Activated gamma-delta T cell (primary cell): ENCODE results near the gene ALPP.
"Not testable (repeated sequence)": the region's sequence is repeated elsewhere in the genome, so short reads cannot be mapped to it uniquely, and the experiment has no call there.

ENCODE experiments used
- DNase-seq: peaks from one replicate; lab custom pipeline; 2025; lab: John Stamatoyannopoulos, UW

Gene ALPP

DNA sequence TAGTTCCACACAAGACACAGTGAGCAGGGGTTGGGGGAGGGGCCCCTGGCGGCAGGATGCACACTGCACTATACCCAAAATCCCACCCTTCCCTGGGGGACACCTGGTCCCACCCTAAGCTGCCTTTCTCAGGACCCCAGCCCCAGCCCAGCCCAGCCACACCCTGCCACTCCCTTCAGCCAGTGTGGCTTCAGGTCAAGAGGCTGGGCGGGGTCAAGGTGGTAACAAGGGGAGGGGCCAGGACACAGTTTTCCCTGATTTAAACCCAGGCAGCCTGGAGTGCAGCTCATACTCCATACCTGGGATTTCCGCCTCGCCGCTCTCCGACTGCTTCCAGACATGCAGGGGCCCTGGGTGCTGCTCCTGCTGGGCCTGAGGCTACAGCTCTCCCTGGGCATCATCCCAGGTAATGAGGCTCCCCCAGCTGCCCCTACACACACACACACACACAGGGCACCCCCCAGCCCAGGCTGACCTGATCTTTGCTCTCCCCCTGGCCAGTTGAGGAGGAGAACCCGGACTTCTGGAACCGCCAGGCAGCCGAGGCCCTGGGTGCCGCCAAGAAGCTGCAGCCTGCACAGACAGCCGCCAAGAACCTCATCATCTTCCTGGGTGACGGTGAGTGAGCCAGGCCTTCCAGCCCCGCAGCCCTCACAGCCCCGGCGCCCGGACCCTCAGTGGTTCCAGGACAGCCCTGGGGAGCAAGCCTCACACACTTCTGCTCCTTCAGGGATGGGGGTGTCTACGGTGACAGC, 28.2 kb downstream of the ALPP start, which contains the start of gene ALPG:
Gene ALPG, plus strand, starts transcription at position 289 of the 755 bp plus-strand sequence. Its CDS starts 51 bp downstream, at position 340.
- DNase-seq: no peak

DNA sequence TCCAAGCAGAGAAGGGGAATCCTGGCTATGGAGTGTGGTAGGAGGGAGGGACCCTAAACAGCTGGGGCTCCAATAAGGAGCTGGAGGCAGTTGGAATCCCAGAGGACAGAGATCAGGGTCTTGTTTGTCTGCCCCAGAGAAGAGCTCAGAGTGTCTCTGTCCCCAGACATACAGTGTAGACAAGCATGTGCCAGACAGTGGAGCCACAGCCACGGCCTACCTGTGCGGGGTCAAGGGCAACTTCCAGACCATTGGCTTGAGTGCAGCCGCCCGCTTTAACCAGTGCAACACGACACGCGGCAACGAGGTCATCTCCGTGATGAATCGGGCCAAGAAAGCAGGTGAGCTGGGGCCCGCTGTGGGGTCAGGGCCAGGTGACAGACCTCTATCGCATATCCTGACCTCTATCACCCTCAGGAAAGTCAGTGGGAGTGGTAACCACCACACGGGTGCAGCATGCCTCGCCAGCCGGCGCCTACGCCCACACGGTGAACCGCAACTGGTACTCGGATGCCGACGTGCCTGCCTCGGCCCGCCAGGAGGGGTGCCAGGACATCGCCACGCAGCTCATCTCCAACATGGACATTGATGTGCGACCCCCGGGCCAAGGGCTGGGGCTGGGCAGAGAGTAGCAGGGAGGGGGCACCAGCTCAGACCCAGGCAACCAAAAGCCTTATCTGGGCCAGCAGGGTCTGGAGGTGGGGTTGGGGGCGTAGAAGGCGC, 29.0 kb downstream of the ALPP start:
- not testable (repeated sequence) for DNase-seq

DNA sequence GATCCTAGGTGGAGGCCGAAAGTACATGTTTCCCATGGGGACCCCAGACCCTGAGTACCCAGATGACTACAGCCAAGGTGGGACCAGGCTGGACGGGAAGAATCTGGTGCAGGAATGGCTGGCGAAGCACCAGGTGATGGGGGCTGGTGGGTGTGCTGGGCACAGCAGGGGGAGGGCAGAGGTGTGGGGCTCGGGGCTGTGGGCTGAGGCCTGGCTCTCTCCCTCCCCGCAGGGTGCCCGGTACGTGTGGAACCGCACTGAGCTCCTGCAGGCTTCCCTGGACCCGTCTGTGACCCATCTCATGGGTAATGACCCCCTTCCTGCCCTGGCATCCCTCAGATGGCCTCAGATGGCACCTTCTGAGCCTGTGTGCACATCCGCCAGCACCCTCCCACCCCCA, 29.7 kb downstream of the ALPP start:
- DNase-seq: not testable (repeated sequence)

DNA sequence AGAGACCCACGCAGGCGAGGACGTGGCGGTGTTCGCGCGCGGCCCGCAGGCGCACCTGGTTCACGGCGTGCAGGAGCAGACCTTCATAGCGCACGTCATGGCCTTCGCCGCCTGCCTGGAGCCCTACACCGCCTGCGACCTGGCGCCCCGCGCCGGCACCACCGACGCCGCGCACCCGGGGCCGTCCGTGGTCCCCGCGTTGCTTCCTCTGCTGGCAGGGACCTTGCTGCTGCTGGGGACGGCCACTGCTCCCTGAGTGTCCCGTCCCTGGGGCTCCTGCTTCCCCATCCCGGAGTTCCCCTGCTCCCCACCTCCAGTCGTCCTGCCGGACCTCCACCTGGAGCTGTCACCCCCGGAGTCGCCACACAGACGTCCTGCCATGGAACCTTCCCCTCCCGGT, 31.1 kb downstream of the ALPP start:
- not testable (repeated sequence) for DNase-seq

DNA sequence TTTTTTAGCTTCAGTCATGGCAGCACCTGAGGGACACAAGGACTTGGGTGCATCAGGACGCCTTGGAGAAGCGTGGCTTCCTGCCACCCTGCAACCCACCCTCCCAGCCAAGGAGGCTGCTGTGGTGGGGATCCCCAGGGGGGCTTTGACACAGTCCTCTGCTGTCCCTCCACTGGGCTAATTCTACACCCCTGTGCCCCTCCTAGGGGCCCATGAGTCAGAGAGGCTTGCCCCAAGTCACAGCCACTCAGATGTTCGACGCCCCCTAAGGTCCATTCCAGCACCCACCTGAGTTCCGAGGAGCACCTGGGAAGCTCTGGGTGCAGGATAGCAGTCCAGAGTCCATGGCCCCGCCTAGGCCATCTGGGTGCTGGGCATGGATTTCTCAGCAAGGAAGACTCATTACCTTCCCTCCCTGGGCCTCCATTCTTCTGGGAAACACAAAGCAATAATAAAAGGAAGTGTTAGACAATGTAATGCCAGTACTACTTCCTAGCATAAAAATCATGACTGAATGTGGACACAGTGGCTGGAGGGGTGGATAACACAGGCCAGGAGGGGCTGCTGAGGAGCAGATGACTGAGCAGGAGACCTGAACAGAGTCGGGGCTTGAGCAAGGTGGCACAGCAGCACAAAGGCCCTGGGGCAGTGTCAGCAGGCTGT, 31.8 kb downstream of the ALPP start:
- no peak for DNase-seq

DNA sequence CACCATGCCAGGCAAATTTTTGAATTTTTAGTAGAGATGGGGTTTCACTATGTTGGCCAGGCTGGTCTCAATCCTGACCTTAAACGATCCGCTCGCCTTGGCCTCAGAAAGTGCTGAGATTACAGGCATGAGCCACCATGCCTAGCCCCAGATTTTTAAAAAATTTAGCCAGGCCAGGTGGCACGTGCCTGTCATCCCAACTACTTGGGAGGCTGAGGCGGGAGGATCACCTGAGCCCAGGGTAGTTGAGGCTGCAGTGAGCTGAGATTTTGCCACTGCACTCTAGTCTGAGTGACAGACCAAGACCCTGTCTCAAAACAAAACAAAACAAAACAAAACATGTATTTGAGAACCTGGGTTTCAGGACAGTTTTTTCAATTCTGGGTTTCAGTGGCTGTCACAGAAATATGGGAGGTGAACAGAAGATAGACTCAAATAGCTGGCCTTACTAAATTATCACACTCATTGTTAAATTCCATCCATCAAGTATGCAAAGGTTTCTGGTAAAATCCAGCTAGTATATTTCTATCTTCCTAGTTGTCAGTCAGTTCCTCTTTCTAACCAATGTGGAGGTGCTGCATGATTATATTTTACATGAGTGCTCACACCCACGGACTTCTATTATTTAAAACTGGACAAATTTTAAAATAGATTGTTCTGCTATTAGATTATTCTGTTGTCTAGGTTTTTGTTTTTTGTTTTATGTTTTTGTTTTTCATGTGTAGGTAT, 33.5 kb downstream of the ALPP start:
- no peak for DNase-seq

DNA sequence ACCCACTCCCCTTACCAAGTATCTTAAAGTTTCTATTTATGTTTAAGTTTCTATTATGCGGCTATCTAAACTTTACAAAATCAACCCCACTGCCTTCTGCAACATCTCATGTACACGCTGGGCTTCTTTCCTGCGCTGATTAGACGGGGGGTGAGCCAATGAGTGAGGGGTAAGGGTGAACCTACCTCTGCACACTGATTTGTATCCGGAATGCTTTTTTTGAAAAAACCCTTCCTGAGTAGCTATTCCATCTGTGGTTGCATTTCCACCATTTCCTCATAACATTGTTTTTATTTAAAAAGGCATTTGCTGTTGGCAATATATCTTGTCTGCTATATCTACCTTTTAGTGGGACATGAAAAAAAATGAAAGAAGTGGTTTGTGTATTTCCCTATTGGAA, 34.4 kb downstream of the ALPP start:
- no peak for DNase-seq

DNA sequence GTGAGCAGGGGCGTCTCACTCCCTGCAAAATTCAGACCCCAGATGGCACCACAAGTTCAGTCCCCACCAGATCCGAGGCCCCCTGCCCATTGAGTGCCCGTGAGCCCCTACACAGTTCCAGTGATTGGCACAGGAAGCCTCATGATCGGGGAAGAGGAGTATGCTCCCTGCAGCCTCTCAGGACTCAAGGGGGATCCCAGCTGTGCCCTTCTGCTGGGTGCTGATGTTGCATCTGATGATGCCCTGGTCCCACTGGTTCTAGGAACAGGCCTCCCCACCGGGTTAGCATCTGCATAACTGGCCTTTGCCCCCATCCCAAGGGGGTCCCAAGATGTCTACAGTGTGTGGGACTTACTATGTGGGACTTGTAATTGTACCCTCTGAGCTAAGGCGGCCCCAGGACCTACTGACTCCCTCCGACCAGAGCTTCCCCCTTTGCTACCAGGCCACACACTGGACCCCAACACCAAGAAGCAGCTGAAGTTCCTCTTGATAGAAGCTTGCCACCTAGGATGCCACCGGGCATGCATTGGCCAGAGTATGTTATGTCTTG, 36.7 kb downstream of the ALPP start:
- no peak for DNase-seq

DNA sequence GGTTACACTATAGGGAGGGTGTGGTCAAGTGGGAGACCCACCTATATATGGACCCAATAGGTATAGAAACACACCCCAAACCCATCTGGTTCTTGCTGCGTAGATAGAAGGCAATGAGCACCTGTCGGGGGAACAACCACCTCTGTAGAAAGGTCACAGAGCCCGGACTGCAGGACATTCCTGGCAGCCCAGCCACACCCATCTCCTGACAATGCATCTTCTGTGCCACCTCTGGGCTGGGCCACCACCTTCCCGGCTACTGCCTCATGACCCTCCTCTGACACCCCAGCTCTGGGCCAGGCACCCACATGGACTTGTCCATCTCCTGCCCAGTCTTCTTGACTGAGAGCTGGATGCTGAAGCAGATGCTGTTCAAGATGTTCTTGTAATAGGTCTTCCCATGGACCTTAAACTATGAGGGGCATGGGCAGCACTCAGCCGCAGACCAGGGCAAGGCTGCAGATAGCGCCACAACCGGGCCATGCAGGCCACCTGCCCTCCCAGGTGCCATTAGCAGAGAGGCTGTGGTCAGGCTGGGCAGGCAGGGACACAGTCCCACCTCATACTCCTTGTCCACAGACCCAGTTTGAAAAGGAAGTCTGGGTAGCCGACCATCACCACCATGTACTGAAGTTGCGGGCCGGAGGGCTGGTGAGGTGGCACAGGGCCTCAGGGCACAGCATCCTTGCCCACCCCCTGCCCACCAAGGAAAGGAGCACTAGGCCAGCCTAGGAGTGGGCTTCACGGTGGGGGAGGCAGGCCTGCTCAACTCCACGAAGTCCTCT, 37.4 kb downstream of the ALPP start:
- no peak for DNase-seq

DNA sequence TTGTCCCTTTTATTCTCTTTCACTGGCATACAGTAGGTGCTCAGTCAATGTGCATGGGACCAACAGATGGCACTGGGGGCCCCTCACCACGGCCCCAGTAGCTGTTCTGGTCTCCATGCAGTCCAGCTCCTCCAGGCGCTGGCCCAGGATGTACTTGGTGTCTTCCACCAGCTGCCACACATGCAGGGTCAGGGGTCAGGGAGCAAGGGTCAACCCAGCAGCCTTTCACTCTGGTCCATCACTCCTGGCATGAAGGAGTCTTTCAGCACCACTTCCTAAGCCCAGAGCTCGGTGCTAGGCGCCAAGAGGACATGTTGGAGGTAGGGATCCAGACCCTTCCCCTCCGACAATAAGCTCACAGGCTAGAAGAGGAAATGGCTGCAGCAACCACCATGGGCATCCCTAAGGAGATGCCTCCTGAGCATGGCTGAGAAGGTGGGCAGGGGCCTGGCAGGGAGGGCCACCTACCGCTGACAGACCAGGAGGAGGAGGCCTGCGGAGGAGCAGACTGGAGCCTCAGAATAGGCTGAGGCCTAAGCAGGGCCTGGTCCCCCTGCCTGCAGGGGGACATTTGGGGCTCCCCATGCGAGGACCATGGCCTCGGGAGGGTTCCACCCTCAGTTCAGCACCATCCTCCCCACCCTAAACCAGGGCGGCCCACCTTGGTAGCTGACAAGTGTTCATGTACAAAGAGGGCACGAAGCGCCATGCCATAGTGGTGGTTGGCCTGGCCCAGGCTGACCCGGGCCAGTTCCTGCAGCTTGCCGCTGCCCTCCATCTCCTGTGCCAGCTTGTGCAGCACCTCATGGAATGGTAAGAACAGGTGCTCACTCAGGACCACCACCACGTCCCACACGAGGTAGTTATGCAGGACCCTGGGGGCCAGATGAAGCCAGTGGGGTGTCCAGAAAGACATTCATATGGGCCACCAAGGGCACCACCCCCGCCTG, 38.2 kb downstream of the ALPP start:
- no peak for DNase-seq

DNA sequence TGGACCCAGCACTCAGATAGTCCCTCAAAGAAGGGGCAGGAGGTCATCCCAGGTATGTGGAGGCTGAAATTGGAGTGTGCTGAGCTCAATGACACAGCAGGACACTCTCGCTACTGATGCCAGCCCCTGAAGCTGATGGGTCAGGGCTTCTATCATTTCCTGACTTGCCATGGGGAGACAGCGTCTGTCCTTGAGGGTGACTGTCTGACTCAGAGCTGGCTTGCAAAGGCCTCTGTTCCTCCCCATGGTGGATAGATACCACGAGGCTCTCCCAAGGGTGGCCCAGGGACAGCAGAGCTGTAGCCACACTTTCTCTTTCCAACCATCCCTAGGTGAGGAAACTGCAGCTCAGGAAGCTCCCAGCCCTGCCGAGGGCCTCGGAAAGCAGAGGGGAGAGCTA, 38.9 kb downstream of the ALPP start:
- DNase-seq: no peak

DNA sequence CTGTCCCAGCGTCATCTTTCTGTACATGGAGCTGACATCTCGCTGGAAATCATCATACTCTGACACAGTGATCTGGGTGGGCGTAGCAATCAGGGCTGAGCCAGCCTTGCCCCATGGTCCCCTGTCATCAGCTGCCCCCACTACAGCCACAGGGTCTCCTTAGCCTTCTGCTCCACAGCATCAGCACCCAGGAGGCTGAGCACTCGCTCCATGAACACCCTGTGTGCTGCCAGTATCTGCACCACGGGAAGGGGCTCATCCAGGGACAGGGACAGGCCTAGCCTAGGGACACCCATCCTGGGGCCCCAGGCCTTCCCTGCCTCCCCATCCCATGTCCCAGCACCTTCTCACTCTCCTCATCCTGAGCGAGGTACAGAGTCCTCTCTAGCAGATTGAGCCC, 39.5 kb downstream of the ALPP start:
- no peak for DNase-seq

DNA sequence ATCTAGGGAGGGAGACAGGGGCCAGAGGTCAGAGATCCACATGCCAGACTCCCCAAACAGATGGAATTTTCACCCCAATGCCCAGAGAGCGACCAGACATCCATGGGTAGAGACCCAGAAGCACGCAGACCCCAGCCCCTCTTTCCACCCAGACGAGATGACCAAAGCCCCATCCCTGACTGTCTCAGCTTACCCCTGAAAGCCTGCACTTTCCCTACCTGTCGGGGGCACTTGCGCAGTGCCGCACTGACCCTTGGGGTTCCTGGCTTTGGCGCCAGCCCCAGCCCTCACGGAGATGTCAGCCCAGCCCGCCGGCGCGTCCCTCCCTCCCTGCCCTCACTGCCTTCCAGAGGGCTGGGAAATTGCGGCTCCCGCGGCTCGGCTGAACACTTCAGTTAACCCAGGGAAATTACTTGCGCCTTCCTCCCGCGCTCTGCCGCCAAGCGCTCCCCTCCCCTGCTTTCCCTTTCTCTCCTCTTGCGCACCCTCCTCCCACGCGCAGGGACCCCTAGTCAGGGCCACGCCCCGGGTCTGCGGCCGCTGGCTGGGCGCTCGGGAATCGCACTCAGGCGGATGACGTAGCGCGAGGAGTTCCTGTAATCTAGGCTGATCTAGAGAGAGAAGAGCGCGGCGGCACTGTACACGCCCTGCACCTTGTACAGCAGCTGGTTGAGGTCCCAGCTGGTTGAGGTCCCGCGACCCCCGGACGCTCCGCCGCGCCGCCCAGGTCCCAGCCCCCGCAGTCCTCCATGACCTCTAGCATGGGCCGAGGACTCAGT, 40.1 kb downstream of the ALPP start:
- no peak for DNase-seq

DNA sequence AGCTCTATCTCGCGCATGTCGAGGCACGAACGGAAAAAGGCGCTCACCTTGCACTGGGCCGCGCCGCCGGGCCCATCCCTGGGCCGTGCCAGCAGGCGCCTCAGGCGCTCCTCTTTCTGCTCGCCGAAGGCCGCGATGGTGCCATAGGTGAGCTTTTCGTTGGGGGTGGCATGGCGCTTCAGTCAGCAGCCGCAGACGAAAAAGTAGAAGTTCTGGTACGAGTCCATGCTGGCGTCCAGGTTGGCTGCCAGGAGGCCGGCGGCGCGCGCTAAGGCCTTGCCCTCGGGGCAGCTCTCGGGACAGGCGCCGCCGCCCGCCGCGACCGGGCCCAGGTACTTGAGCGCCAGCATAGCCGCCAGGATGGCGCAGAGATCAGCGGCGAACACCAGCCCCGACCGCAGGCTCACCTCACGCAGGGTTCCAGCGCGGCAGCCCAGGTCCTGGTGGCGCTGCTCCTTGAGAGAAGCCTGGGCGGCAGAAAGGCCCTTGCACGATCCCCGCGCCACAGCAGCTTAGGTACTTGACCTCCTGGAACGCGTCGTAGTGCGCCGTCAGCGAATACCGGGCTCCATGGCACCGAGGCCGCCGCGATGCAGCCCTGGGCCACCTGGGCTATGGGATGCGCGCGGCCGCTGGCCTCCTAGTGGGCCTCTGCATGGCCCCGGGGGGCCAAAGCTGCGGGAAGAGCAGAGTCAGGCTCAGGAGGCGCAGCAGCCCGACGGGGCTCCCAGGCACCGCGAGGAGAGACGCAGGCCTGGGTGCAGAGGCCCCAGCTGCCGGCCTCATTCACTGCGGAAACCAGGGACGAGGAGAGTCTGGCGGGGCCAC, 40.9 kb downstream of the ALPP start:
- DNase-seq: no peak

DNA sequence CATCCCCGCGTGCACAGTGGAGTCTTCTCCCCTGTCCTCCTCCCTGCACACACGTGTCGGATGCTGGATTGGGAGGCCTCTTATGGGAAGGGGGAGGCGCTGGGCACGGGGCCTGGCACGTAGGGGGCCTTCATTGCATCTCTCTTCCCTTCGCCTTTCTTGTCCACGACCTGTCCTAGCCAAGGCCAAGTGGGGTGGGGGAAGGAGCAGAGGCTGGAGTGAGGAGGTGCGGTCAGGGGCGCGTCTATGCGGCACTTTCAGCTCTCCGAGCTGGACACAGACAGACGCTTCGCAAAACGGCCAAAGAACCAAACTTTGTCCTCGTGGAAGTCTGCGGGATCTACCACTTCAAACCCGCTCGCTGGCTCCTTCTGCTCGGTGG, 41.5 kb downstream of the ALPP start:
- no peak for DNase-seq

DNA sequence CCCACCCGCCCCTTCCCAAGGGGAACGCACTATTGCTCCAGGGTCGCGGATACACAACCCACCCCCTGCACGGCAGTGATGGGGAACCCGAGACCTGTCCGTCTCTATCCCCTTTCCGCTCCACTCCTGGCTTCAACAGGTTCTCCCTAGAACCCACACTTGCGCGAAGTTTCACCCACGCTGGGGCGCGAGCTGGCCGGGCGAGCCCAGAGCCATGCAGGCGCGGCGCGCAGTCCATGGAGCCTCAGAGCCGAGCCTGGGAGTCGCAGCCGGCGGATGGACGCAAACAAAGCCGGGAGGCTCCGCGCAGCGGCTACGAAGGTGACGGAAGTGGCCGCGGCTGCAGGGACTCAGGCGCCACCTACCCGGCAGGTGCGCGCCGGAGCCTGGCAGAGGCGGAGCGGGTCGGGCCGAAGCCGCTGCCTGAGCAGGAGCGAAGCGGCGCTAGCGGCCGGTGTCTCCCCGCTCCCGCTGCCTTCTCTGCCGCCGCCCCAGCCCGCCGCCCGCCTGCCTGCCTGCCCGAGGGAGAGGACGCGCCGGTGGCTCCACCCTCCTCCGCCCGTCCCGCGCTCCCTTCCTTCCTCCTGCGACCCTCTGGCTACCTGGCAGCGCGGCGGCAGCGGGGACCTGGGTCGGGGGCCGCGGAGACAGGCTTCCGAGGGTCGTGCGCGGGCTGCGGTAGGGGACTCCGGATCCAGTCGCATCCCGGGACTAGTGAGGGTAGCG, 42.1 kb downstream of the ALPP start:
- no peak for DNase-seq

DNA sequence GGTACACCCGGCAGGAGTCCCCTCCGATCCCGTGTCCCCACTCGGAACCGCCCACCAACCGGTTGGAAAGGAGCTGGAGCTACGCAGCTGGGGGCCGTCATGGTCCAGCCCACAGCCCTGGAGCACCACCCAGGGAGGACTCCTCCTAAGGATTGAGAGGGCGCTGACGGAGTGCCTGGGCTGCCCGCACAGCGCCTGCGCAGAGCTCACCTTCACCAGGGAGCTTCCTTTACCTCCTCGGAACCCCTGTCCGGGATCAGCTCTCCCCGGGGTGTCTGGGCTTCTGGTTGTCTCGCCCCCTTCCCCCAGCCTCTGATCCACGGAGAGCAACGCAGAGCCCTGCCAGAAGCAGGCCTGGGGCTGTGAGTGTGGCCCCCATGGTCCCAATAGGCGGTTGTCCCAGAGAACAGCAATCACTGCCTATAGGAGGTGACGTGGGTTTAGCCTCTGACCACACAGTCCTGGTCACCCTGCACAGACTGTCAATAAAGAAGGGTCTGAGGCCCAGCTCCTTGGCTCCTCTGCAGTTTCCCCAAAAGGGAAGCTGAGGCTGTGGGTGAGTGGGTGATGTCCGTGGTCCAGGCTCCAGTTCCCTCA, 42.7 kb downstream of the ALPP start:
- no peak for DNase-seq
